Measurements from ENCODE around the gene SIT1. TPM values are rescaled to one million over a fixed set of nuclear protein-coding genes. Genes with fewer than 3 reads are reported as not detected.
A peak's percentile ranks its signal among the peaks of the same experiment; 100 is the strongest.

Gene SIT1
- total RNA-seq, 1 donor from 2014 or later, result not detected

GRCh38 chr9:35685506-35685905 is 34.8 kb upstream of the SIT1 start:
- Histone ChIP-seq H3K27ac (ENCODE audit: low read depth, low read length) (no peak overlapping the region), H4K20me1 (ENCODE audit: insufficient read depth, low read length) (peaks cover 91% of the 10 kb centered on the region), H3K36me3 (ENCODE audit: insufficient read depth, low read length) (peaks cover 58% of the 10 kb centered on the region), H3K79me2 (ENCODE audit: insufficient read depth, low read length) (peaks cover 67% of the 10 kb centered on the region), H3K4me2 (ENCODE audit: low read length) (peak overlapping the region; percentile 100), H3K9me3 (ENCODE audit: insufficient read depth, low read depth, low read length) (no peaks in the 10 kb centered on the region), H3K27me3 (ENCODE audit: insufficient read depth, low read length) (no peaks in the 10 kb centered on the region), H3K4me1 (ENCODE audit: insufficient read depth, low read length) (peaks cover 65% of the 10 kb centered on the region), H3K9ac (ENCODE audit: low read length) (peak overlapping the region; percentile 35), H2AFZ (ENCODE audit: low read depth, low read length) (no peak overlapping the region), H3K4me3 (ENCODE audit: insufficient read depth, low read depth, low read length) (peak overlapping the region; percentile 9)
- no peak overlapping the region for H3K27ac Mint-ChIP-seq (ENCODE audit: unreplicated experiment)
- DNase-seq (ENCODE audit: low read depth) (no peak), FAIRE-seq (no peak)
- no peaks in the 10 kb centered on the region for H3K9me3 Mint-ChIP-seq (ENCODE audit: unreplicated experiment)
- peaks cover 40% of the 10 kb centered on the region for H3K36me3 Mint-ChIP-seq (ENCODE audit: low read depth, unreplicated experiment)
- TF ChIP-seq CTCF (IDR thresholded peaks at IDR 0.05; ENCODE audit: insufficient read depth, low read depth, low read length) (no peak), EZH2 (IDR thresholded peaks at IDR 0.05; ENCODE audit: insufficient read depth, low read length) (no peak)
- peaks cover 63% of the 10 kb centered on the region for H3K4me1 Mint-ChIP-seq (ENCODE audit: low read depth, unreplicated experiment)
- H3K4me3 Mint-ChIP-seq (ENCODE audit: unreplicated experiment), result peak overlapping the region; percentile 94
- H3K27me3 Mint-ChIP-seq (ENCODE audit: low read depth, unreplicated experiment), result no peaks in the 10 kb centered on the region

GRCh38 chr9:35684921-35685320 is 34.2 kb upstream of the SIT1 start:
- Histone ChIP-seq H3K4me3 (ENCODE audit: insufficient read depth, low read depth, low read length) (no peak overlapping the region), H3K27me3 (ENCODE audit: insufficient read depth, low read length) (no peaks in the 10 kb centered on the region), H3K9ac (ENCODE audit: low read length) (peak overlapping the region; percentile 35), H3K4me2 (ENCODE audit: low read length) (peak overlapping the region; percentile 100), H3K9me3 (ENCODE audit: insufficient read depth, low read depth, low read length) (no peaks in the 10 kb centered on the region), H4K20me1 (ENCODE audit: insufficient read depth, low read length) (peaks cover 96% of the 10 kb centered on the region), H3K4me1 (ENCODE audit: insufficient read depth, low read length) (peaks cover 65% of the 10 kb centered on the region), H3K79me2 (ENCODE audit: insufficient read depth, low read length) (peaks cover 62% of the 10 kb centered on the region), H2AFZ (ENCODE audit: low read depth, low read length) (no peak overlapping the region), H3K36me3 (ENCODE audit: insufficient read depth, low read length) (peaks cover 58% of the 10 kb centered on the region), H3K27ac (ENCODE audit: low read depth, low read length) (no peak overlapping the region)
- Mint-ChIP-seq H3K36me3 (ENCODE audit: low read depth, unreplicated experiment) (peaks cover 40% of the 10 kb centered on the region), H3K4me3 (ENCODE audit: unreplicated experiment) (peak overlapping the region; percentile 94), H3K9me3 (ENCODE audit: unreplicated experiment) (no peaks in the 10 kb centered on the region), H3K27ac (ENCODE audit: unreplicated experiment) (no peak overlapping the region), H3K27me3 (ENCODE audit: low read depth, unreplicated experiment) (no peaks in the 10 kb centered on the region), H3K4me1 (ENCODE audit: low read depth, unreplicated experiment) (peaks cover 63% of the 10 kb centered on the region)
- no peak for FAIRE-seq
- no peak for DNase-seq (ENCODE audit: low read depth)
- TF ChIP-seq EZH2 (IDR thresholded peaks at IDR 0.05; ENCODE audit: insufficient read depth, low read length) (no peak), CTCF (IDR thresholded peaks at IDR 0.05; ENCODE audit: insufficient read depth, low read depth, low read length) (no peak)

DNA sequence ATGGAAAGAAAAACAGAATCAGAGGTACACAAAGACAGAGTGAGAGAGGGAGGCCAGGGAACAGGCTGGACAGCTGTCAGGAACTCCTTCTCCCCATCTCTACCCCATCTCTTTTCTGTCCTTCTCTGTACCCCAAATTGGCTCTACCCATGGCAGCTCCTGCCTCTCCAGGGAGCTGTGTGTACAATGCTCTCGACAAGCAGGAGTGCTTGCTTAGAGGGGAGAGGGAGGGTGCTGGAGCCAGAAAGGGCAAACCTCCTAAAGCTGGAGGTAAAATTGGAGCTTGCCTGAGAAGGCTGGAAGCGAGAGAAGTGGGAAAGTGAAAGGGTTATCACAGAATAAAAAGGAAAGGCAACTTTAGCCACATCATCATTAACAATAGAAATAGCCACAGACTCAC is 32.6 kb upstream of the SIT1 start:
- peak overlapping the region; percentile 94 for H3K4me3 Mint-ChIP-seq (ENCODE audit: unreplicated experiment)
- H3K36me3 ChIP-seq (ENCODE audit: insufficient read depth, low read length), result peaks cover 56% of the 10 kb centered on the region
- DNase-seq (ENCODE audit: low read depth), result no peak
- no peaks in the 10 kb centered on the region for H3K27me3 Mint-ChIP-seq (ENCODE audit: low read depth, unreplicated experiment)
- H3K79me2 ChIP-seq (ENCODE audit: insufficient read depth, low read length), result peaks cover 46% of the 10 kb centered on the region
- FAIRE-seq, result no peak
- H3K4me1 ChIP-seq (ENCODE audit: insufficient read depth, low read length), result peaks cover 63% of the 10 kb centered on the region
- peak overlapping the region; percentile 39 for H3K9ac ChIP-seq (ENCODE audit: low read length)
- no peak overlapping the region for H3K27ac ChIP-seq (ENCODE audit: low read depth, low read length)
- no peak overlapping the region for H3K4me3 ChIP-seq (ENCODE audit: insufficient read depth, low read depth, low read length)
- TF ChIP-seq EZH2 (IDR thresholded peaks at IDR 0.05; ENCODE audit: insufficient read depth, low read length), result no peak
- TF ChIP-seq CTCF (IDR thresholded peaks at IDR 0.05; ENCODE audit: insufficient read depth, low read depth, low read length), result no peak
- no peaks in the 10 kb centered on the region for H3K9me3 Mint-ChIP-seq (ENCODE audit: unreplicated experiment)
- H3K9me3 ChIP-seq (ENCODE audit: insufficient read depth, low read depth, low read length), result no peaks in the 10 kb centered on the region
- peaks cover 88% of the 10 kb centered on the region for H4K20me1 ChIP-seq (ENCODE audit: insufficient read depth, low read length)
- H3K27me3 ChIP-seq (ENCODE audit: insufficient read depth, low read length), result no peaks in the 10 kb centered on the region
- peaks cover 34% of the 10 kb centered on the region for H3K36me3 Mint-ChIP-seq (ENCODE audit: low read depth, unreplicated experiment)
- H3K27ac Mint-ChIP-seq (ENCODE audit: unreplicated experiment), result peak overlapping the region; percentile 10
- no peak overlapping the region for H2AFZ ChIP-seq (ENCODE audit: low read depth, low read length)
- H3K4me2 ChIP-seq (ENCODE audit: low read length), result peak overlapping the region; percentile 100
- peaks cover 63% of the 10 kb centered on the region for H3K4me1 Mint-ChIP-seq (ENCODE audit: low read depth, unreplicated experiment)

Data from astrocyte (in vitro differentiated cells and primary cell).